Transverse colon (tissue), 4 donors: ENCODE results near the gene STK33. TPM values are rescaled to one million over a fixed set of nuclear protein-coding genes. Genes with fewer than 3 reads are reported as not detected.

ENCODE experiments used
- DNase-seq: peaks from one replicate; pipeline ENCODE4 v3.0.0-alpha.2; 2019
- H3K27ac ChIP-seq, 4 donors: fragments of 200-600 bp; sonication (generic); 2 replicates each; pipeline ENCODE4 v1.5.1; 2016 to 2018; ENCODE audit warnings: inconsistent platforms in 4 of 4
- H3K27me3 ChIP-seq: fragments of 200-600 bp; sonication (generic); 2 replicates; pipeline ENCODE4 v1.5.1; 2017; ENCODE audit warnings: inconsistent platforms
- H3K36me3 ChIP-seq, 4 donors: fragments of 200-600 bp; sonication (generic); 2 replicates each; pipeline ENCODE4 v1.5.1; 2017 to 2019; ENCODE audit warnings: inconsistent platforms in 4 of 4
- H3K4me1 ChIP-seq, 4 donors: fragments of 200-600 bp; sonication (generic); 2 replicates each; pipeline ENCODE4 v1.5.1; 2017 to 2020; ENCODE audit warnings: inconsistent platforms in 4 of 4
- H3K4me3 ChIP-seq, 4 donors: fragments of 200-600 bp; sonication (generic); 1 replicate in 1 of 4; 2 replicates in 3 of 4; pipeline versions ENCODE4 v1.5.1 to v1.6.1; 2017 to 2019; ENCODE audit warnings: inconsistent platforms in 4 of 4
- H3K9me3 ChIP-seq, 2 donors: fragments of 200-600 bp; sonication (generic); 2 replicates each; pipeline ENCODE4 v1.5.1; 2017 to 2019; ENCODE audit warnings: inconsistent platforms in 2 of 2
- CTCF ChIP-seq, 5 experiments: fragments of 200-600 bp in 3 of 5; fragments of 450-650 bp in 2 of 5; sonication (generic) in 3 of 5; IDR thresholded peaks; 1 replicate in 2 of 5; 2 replicates in 3 of 5; pipeline ENCODE4 v1.5.1; 2016 to 2017; ENCODE audit warnings: antibody characterized with exemption in 5 of 5, inconsistent platforms in 3 of 5, mild to moderate bottlenecking in 2 of 5, moderate library complexity in 1 of 5
- EP300 ChIP-seq: sonication (generic); formaldehyde crosslinking; IDR thresholded peaks from one replicate; pipeline ENCODE4 v1.6.1; 2017; ENCODE audit warnings: antibody characterized with exemption, low read depth
- POLR2A ChIP-seq: fragments of 450-650 bp; IDR thresholded peaks from one replicate; pipeline ENCODE4 v1.6.1; 2016; ENCODE audit warnings: antibody characterized with exemption, mild to moderate bottlenecking, moderate library complexity
- POLR2AphosphoS5 ChIP-seq, 3 donors: sonication (generic); formaldehyde crosslinking; IDR thresholded peaks; one replicate each; pipeline ENCODE4 v1.6.1; 2016; ENCODE audit warnings: antibody characterized with exemption in 3 of 3
- WGBS, 2 donors: methylation state at CpG; one replicate each; pipeline ENCODE4 v1.1.5; 2018; ENCODE audit warnings: low coverage in 1 of 2; 5-methylcytosine and 5-hydroxymethylcytosine counted together
- in situ Hi-C, 4 donors: fragments of 200-750 bp; cut with MboI; loops; one replicate each; pipeline versions ENCODE4 v1.15.0 to v1.15.1; 2017; ENCODE audit warnings: low sequenced_read_pairs in 3 of 4, low pct_ligation_motif_present in 1 of 4, low pct_unique_long_range_greater_than_20kb in 1 of 4
- intact Hi-C: fragments of 100-400 bp; cut with DNase I; formaldehyde crosslinking; loops from one replicate; pipeline ENCODE4 v1.15.1; 2023; ENCODE audit warnings: low total_unique reads
- total RNA-seq, 4 donors: library from RNA; depleted of rRNA; stranded (reverse); fragments of >200 nt; gene quantifications; one replicate each; pipeline ENCODE4 v1.1.0, GENCODE V29; 2016

The STK33 gene
- total RNA-seq, 4 donors from 2014 or later = 2.0 to 14.2 (median 3.8) TPM

GRCh38 chr11:8361664-8362210 lies 232.3 kb downstream of the STK33 start:
- Histone ChIP-seq H3K27me3 (no peaks in the 10 kb centered on the region), H3K4me1 (no peaks in the 10 kb centered on the region), H3K27ac (no peak overlapping the region), H3K36me3 (no peaks in the 10 kb centered on the region), H3K4me3 (no peak overlapping the region), H3K9me3 (no peaks in the 10 kb centered on the region)
- in situ Hi-C loops (loop anchor here in 1 of 4 donors (25.0 kb wide), 1 partner anchor 201 kb away; no protein-coding TSS in a partner anchor), intact Hi-C loops (no loop called here)
- no peak for DNase-seq
- no peak for TF ChIP-seq POLR2A
- TF ChIP-seq POLR2AphosphoS5 (IDR thresholded peaks at IDR 0.05) = no peak
- no peak for TF ChIP-seq EP300
- no peak for TF ChIP-seq CTCF (IDR thresholded peaks at IDR 0.05)
- 94 to 100% methylated on average over 2 to 12 of the region's 12 CpGs for WGBS, 2 donors

- Histone ChIP-seq H3K4me3 (no peak overlapping the region), H3K4me1 (no peaks in the 10 kb centered on the region), H3K27ac (no peak overlapping the region), H3K9me3 (no peaks in the 10 kb centered on the region), H3K36me3 (no peaks in the 10 kb centered on the region), H3K27me3 (no peaks in the 10 kb centered on the region)
- TF ChIP-seq EP300 (no peak), CTCF (IDR thresholded peaks at IDR 0.05) (no peak), POLR2AphosphoS5 (IDR thresholded peaks at IDR 0.05) (no peak), POLR2A (no peak)
- no peak for DNase-seq
- WGBS, 2 donors = 98% methylated on average over 7 of the region's 7 CpGs; no CpG with 5 or more reads in 1 of the 2 donors
- in situ Hi-C loops = loop anchor here in 1 of 4 donors (25.0 kb wide), 1 partner anchor 201 kb away; no protein-coding TSS in a partner anchor
- intact Hi-C loops = no loop called here
Measured at GRCh38 chr11:8361206-8361605, 232.8 kb downstream of the STK33 start.

- Histone ChIP-seq H3K27me3 (no peaks in the 10 kb centered on the region), H3K4me3 (no peak overlapping the region), H3K36me3 (no peaks in the 10 kb centered on the region), H3K27ac (no peak overlapping the region), H3K9me3 (no peaks in the 10 kb centered on the region), H3K4me1 (peaks cover 0 to under 1% (median 0%) of the 10 kb centered on the region in 4 donors)
- WGBS, 2 donors = 71 to 79% methylated on average over 3 to 9 of the region's 9 CpGs
- no peak for DNase-seq
- TF ChIP-seq EP300 (no peak), POLR2A (no peak), POLR2AphosphoS5 (IDR thresholded peaks at IDR 0.05) (no peak), CTCF (IDR thresholded peaks at IDR 0.05) (no peak)
- intact Hi-C loops = no loop called here
- in situ Hi-C loops = loop anchor here in 1 of 4 donors (25.0 kb wide), 1 partner anchor 202 kb away; no protein-coding TSS in a partner anchor
Measured at GRCh38 chr11:8360086-8360828, 233.8 kb downstream of the STK33 start.

GRCh38 chr11:8359521-8359920 lies 234.5 kb downstream of the STK33 start:
- in situ Hi-C loops (loop anchor here in 1 of 4 donors (25.0 kb wide), 1 partner anchor 203 kb away; no protein-coding TSS in a partner anchor), intact Hi-C loops (no loop called here)
- H3K27me3 ChIP-seq = no peaks in the 10 kb centered on the region
- H3K36me3 ChIP-seq = no peaks in the 10 kb centered on the region
- 86% methylated on average over 6 of the region's 6 CpGs; no CpG with 5 or more reads in 1 of the 2 donors for WGBS, 2 donors
- peaks cover 0 to 8% (median 5%) of the 10 kb centered on the region in 4 donors for H3K4me1 ChIP-seq
- no peak for DNase-seq
- TF ChIP-seq EP300 (no peak), POLR2AphosphoS5 (IDR thresholded peaks at IDR 0.05) (no peak)
- no peaks in the 10 kb centered on the region for H3K9me3 ChIP-seq
- no peak overlapping the region for H3K27ac ChIP-seq
- no peak overlapping the region for H3K4me3 ChIP-seq
